DMS53 (cell line): ENCODE measurements around the gene HSD3B1.

Source experiments
- DNase-seq: peaks from one replicate; lab custom pipeline; 2025; lab: John Stamatoyannopoulos, UW

The HSD3B1 gene

GRCh38 chr1:119506941-119507340 is at the start of gene HSD3B1:
Gene HSD3B1 (plus strand): TSS chr1:119507210. CDS start chr1:119507477, 267 bp downstream.
- no peak for DNase-seq

DNA sequence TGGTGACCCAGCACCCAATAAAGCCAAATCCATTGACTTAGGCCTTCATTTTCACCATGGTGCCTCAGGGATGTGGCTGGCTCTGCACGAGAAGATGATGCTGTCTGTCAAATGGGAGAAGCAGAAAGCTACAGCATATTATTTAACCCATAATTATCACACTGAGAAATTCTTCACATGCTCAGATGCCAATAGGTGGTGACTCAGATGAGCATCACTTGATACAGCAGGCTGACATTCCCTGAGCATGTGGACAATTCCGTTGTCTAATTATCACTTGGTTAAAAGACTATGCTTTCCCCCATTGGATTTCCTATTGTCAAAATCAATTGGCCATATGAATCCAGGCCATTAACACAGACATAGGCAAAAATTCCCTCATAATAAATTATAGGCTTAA is 44.0 kb upstream of the HSD3B1 start:
- no peak for DNase-seq

- DNase-seq: no peak
Measured at GRCh38 chr1:119463569-119463968, 43.4 kb upstream of the HSD3B1 start.

GRCh38 chr1:119466445-119466844 is 40.6 kb upstream of the HSD3B1 start:
- DNase-seq: no peak

GRCh38 chr1:119467219-119467618 is 39.8 kb upstream of the HSD3B1 start:
- no peak for DNase-seq

- DNase-seq: no peak
Measured at GRCh38 chr1:119467857-119468668, 38.9 kb upstream of the HSD3B1 start.

DNA sequence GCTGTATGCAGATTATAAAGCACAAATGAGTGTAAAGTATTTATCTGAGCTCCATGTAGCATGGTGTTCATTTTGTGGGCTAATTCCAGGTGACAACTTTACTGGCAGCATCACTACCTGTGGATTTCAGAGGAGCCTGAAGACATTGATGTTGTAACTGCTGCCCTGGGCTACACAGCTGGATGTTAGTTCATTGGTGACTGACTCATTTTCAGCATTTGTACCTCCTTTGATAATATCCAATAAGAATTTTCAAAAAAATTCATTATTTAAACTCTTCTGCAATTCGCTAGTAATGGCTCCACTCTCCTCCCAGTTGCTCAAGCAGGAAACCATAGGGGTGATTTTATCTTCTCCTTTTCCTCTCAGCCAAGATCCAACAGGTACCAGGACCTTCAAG is 37.3 kb upstream of the HSD3B1 start:
- no peak for DNase-seq

- DNase-seq: no peak
Measured at GRCh38 chr1:119470377-119470776, 36.6 kb upstream of the HSD3B1 start.

GRCh38 chr1:119470958-119471357 is 36.1 kb upstream of the HSD3B1 start:
- DNase-seq: no peak

- DNase-seq: no peak
Measured at GRCh38 chr1:119471566-119471965, 35.4 kb upstream of the HSD3B1 start.

- no peak for DNase-seq
Measured at GRCh38 chr1:119472080-119472818, 34.8 kb upstream of the HSD3B1 start.

DNA sequence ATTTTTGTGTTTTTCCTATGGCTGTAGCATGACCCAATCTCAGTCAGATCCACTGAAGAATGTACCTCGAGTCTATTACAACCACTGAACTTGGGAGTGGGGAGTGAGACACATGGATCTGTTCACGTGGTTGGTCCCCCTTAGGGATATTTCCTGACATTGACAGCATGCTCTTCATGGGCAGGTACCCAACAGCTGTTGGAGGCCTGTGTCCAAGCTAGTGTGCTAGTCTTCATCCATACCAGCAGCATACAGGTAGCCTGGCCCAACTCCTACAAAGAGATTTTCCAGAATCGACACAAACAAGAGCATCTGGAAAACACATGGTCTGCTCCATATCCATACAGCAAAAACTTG is 34.2 kb upstream of the HSD3B1 start:
- no peak for DNase-seq

DNA sequence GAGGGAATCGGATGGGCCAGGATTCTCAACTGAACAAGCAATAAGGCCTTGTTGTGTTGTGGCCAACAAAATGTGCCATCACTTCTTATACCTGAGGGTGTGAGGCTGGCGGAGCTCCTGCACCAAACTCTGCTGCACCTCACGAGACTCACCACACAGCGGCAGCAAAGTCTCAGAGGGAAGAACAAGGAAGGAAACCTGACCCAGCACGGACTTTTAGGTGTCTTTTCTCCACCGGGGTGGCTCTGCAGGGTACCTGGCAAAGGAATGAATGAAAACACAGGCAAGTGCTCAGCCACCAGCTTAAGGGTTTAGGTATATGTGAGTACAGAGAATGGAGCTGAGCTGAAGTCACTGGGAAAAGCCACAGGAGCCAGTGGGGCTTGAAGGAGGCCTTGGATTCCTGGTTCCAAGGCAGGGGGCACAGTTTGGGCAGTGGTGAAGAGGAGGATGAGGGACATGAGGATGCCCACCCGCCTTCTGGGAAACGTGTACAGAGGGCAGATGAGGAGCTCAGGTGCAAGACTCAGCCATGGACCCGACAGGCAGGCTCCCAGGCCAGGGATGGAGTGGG is 31.1 kb upstream of the HSD3B1 start:
- DNase-seq: peak; percentile 67

- no peak for DNase-seq
Measured at GRCh38 chr1:119477710-119478109, 29.3 kb upstream of the HSD3B1 start.

DNA sequence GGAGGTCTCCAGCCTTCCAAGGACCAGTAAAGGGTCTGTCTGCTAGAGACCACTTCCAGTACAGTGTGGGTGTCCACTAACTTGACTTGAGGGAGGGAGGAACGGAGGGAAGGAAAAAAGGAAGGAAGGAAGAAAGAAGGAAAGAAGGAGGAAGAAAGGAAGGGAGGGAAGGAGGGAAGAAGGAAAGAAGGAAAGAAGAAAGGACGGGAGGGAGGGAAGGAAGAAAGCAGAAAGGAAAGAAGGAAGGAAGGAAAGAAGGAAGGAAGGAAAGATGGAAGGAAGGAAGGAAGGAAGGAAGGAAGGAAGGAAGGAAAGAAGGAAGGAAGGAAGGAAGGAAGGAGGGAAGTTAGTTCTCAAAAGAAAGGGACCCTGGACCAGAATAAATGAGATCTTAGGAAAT is 26.8 kb upstream of the HSD3B1 start:
- no peak for DNase-seq

- no peak for DNase-seq
Measured at GRCh38 chr1:119481951-119482350, 25.1 kb upstream of the HSD3B1 start.

GRCh38 chr1:119482517-119483425 is 24.2 kb upstream of the HSD3B1 start:
- DNase-seq: no peak

DNA sequence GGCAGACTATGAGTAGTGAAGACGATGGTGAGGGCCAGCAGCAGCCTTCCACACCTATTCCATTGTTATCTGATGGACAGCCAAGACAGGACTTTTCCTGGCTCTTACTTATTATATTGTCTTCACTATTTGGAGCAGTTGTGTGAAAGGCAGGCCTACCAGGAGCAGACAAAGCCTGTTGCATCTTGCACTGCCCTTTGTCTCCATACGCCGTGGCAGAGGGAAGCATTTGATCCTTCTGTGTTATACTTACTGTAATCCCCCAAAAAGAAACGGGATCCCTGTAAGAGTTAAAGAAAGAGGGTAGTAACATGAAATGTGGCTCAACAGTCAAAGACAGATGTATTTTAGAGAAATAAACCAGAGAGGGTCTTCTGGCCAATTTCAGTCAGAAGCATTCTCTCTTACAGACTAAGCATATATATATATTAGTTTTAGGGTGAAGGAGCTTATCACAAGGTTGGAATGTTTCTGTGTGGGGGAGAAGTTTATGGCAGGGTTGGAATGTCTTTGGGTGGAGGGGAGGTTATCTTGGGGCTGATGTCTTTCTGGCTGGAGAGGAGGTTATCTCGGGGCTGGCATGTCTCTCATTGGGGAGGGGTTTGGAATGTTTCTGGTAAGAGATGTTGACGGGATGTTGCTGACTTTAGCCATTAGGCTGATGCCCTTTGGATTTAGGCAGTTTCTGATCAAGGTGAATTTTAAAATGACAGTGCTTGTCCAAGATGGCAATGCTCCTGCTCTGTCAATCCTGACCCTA is 23.4 kb upstream of the HSD3B1 start:
- DNase-seq: no peak

GRCh38 chr1:119485201-119485600 is 21.8 kb upstream of the HSD3B1 start:
- no peak for DNase-seq

- no peak for DNase-seq
Measured at GRCh38 chr1:119488216-119488615, 18.8 kb upstream of the HSD3B1 start.

DNA sequence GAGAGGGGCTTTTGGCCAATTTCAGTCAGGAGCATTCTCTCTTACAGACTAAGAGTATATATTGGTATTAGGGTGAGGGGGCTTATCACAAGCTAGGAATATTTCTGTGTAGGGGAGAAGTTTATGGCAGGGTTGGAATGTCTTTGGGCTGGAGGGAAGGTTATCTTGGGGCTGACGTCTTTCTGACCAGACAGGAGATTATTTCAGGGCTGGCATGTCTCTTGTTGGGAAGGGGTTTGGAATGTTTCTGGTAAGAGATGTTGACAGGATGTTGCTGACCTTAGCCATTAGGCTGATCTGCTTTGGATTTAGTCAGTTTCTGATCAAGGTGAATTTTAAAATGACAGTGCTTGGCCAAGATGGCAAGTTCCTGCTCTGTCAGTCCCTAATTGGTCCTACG is 17.8 kb upstream of the HSD3B1 start:
- DNase-seq: no peak
